K562 (cell line): ENCODE data around the gene TLE3. TPM values are rescaled to one million over a fixed set of nuclear protein-coding genes. Genes with fewer than 3 reads are reported as not detected.
A peak's percentile ranks its signal among the peaks of the same experiment; 100 is the strongest.

Experiments used
- ATAC-seq: fragments of 200-7000 bp; cut with Tn5 transposase; 3 replicates; pipeline ENCODE4 v1.9.1; 2020; ENCODE audit warnings: moderate library complexity
- BruUV-seq: library from RNA; stranded (reverse); fragments of 400-500 nt; replicated peaks from 2 replicates; lab custom pipeline; 2021; lab: Mats Ljungman, UMichigan
- CTCF ChIA-PET: fragments of 300-600 bp; formaldehyde crosslinking; extraction: SDS; loops from one replicate; lab custom pipeline; 2021; ENCODE audit warnings: low intra/inter-chr PET ratio; lab: Yijun Ruan, JAX
- POLR2A ChIA-PET: fragments of 300-600, 350-650 bp; sonication (Branson Sonifier 250); formaldehyde crosslinking; extraction: SDS; loops from one replicate; lab custom pipeline; 2021; ENCODE audit warnings: antibody characterized with exemption, inconsistent platforms; lab: Yijun Ruan, JAX
- DNase-seq, 4 experiments: peaks; one replicate each; pipeline versions ENCODE4 v3.0.0 to v3.0.0-alpha.2; 2011 to 2018; ENCODE audit warnings: low spot score in 3 of 4, mixed read lengths in 3 of 4; ENCODE audit errors: extremely low read depth in 1 of 4
- FAIRE-seq: peaks from 2 replicates; lab custom pipeline; 2011; peaks lifted over from hg19 to GRCh38; lab: Jason Lieb, UNC
- H2AFZ ChIP-seq: 2 replicates; pipeline ENCODE4 v1.6.0; 2011; ENCODE audit warnings: low read depth, low read length, control low read depth, inconsistent platforms
- H3K27ac ChIP-seq: fragments of 200-600 bp; 3 replicates; pipeline ENCODE4 v1.8.0; 2011; ENCODE audit warnings: low read depth, mild to moderate bottlenecking, control low read depth, inconsistent platforms, low read length, moderate library complexity, mixed read lengths; ENCODE audit errors: extremely low read depth
- H3K27me3 ChIP-seq, 2 experiments: fragments of 300-600 bp in 1 of 2; 2 replicates in 1 of 2; 3 replicates in 1 of 2; pipeline versions ENCODE4 v1.6.0 to v1.8.0; 2011; ENCODE audit warnings: inconsistent platforms in 2 of 2, low read length in 2 of 2, mild to moderate bottlenecking in 1 of 2, mixed read lengths in 1 of 2, moderate library complexity in 1 of 2; ENCODE audit not compliant: control insufficient read depth in 2 of 2, insufficient read depth in 2 of 2
- H3K36me3 ChIP-seq: fragments of 300-600 bp; 3 replicates; pipeline ENCODE4 v1.8.0; 2011; ENCODE audit warnings: mild to moderate bottlenecking, low read length, inconsistent platforms; ENCODE audit not compliant: control insufficient read depth, insufficient read depth
- H3K4me1 ChIP-seq, 2 experiments: fragments of 200-600 bp in 1 of 2; replicated peaks in 1 of 2; 2 replicates in 1 of 2; 3 replicates in 1 of 2; pipeline versions ENCODE4 v1.5.1 to v1.8.0; 2011; ENCODE audit warnings: inconsistent platforms in 2 of 2, low read length in 2 of 2, mild to moderate bottlenecking in 1 of 2, mixed read lengths in 1 of 2, moderate library complexity in 1 of 2; ENCODE audit not compliant: control insufficient read depth in 2 of 2, insufficient read depth in 2 of 2
- H3K4me2 ChIP-seq: 2 replicates; pipeline ENCODE4 v1.6.1; 2011; ENCODE audit warnings: low read length, control low read depth, inconsistent platforms, mixed read lengths; ENCODE audit not compliant: insufficient read depth
- H3K4me3 ChIP-seq: fragments of 200-600 bp; sonication (generic), shearing (Covaris generic); 2 replicates; pipeline ENCODE4 v1.5.1; 2016; ENCODE audit warnings: control low read depth, inconsistent platforms
- H3K79me2 ChIP-seq: fragments of 200-600 bp; 3 replicates; pipeline ENCODE4 v1.8.0; 2011; ENCODE audit warnings: low read length, inconsistent platforms; ENCODE audit not compliant: control insufficient read depth, insufficient read depth
- H3K9ac ChIP-seq, 2 experiments: 2 replicates each; pipeline versions ENCODE4 v1.6.0 to v1.6.1; 2011; ENCODE audit warnings: low read depth in 2 of 2, low read length in 2 of 2, control low read depth in 1 of 2, inconsistent platforms in 1 of 2, mild to moderate bottlenecking in 1 of 2, mixed read lengths in 1 of 2; ENCODE audit not compliant: insufficient read depth in 1 of 2
- H3K9me1 ChIP-seq: one replicate; pipeline ENCODE4 v1.6.0; 2011; ENCODE audit warnings: inconsistent platforms, mild to moderate bottlenecking, low read length, moderate library complexity; ENCODE audit not compliant: control insufficient read depth, insufficient read depth
- H3K9me3 ChIP-seq: replicated peaks from 2 replicates; pipeline ENCODE4 v1.5.1; 2011; ENCODE audit warnings: low read depth, low read length, inconsistent platforms; ENCODE audit not compliant: control insufficient read depth, insufficient read depth
- H4K20me1 ChIP-seq: replicated peaks from 2 replicates; pipeline ENCODE4 v1.6.1; 2011; ENCODE audit warnings: low read length, inconsistent platforms, mixed read lengths; ENCODE audit not compliant: control insufficient read depth, insufficient read depth
- ATF1 ChIP-seq, 2 experiments: fragments of 450-650 bp in 1 of 2; IDR thresholded peaks; 2 replicates each; pipeline ENCODE4 v1.6.1; 2016; ENCODE audit warnings: missing compliant biosample characterization in 1 of 2, missing genetic modification characterization in 1 of 2
- HDAC1 ChIP-seq, 2 experiments: fragments of 450-650 bp; IDR thresholded peaks; 2 replicates each; pipeline ENCODE4 v1.6.1; 2016 to 2017; ENCODE audit warnings: inconsistent platforms in 1 of 2, mild to moderate bottlenecking in 1 of 2, moderate library complexity in 1 of 2
- KAT8 ChIP-seq: fragments of 450-650 bp; IDR thresholded peaks from 2 replicates; pipeline ENCODE4 v1.6.1; 2016; ENCODE audit warnings: low read depth, mild to moderate bottlenecking
- MEIS2 ChIP-seq: fragments of 450-650 bp; IDR thresholded peaks from 2 replicates; pipeline ENCODE4 v1.6.1; 2014; ENCODE audit warnings: mild to moderate bottlenecking; ENCODE audit not compliant: partially characterized antibody
- NCOA1 ChIP-seq: fragments of 450-650 bp; IDR thresholded peaks from 2 replicates; pipeline ENCODE4 v1.6.1; 2016; ENCODE audit warnings: low read depth
- SREBF2 ChIP-seq: sonication (generic); formaldehyde crosslinking; IDR thresholded peaks from 2 replicates; pipeline ENCODE4 v1.4.0; 2020; ENCODE audit warnings: mild to moderate bottlenecking, missing genetic modification reagents
- TCFL5 ChIP-seq: fragments of 250-450 bp; sonication (Bioruptor Pico); conservative IDR thresholded peaks from 2 replicates; pipeline ENCODE4 v1.6.1; 2021; ENCODE audit warnings: mild to moderate bottlenecking, moderate library complexity, matching md5 sums
- ZNF12 ChIP-seq: sonication (generic); formaldehyde crosslinking; IDR thresholded peaks from 2 replicates; pipeline ENCODE4 v1.4.0; 2020; ENCODE audit warnings: mild to moderate bottlenecking, missing genetic modification reagents
- ZNF23 ChIP-seq: fragments of 250-450 bp; sonication (Bioruptor Pico); IDR thresholded peaks from 2 replicates; pipeline ENCODE4 v1.4.0; 2020; ENCODE audit warnings: mild to moderate bottlenecking
- ZNF444 ChIP-seq: fragments of 250-450 bp; sonication (Bioruptor Pico); IDR thresholded peaks from 2 replicates; pipeline ENCODE4 v1.4.0; 2020; ENCODE audit warnings: mild to moderate bottlenecking, moderate library complexity
- WGBS: fragments of 100-300 bp; shearing (Covaris generic); methylation state at CpG from one replicate; pipeline ENCODE4 v1.1.6; 2016; ENCODE audit warnings: low coverage, mixed read lengths; ENCODE audit not compliant: insufficient coverage; ENCODE audit errors: missing lambda C conversion rate; 5-methylcytosine and 5-hydroxymethylcytosine counted together
- in situ Hi-C: fragments of 300-500 bp; cut with MboI; formaldehyde crosslinking; loops from 4 replicates; pipeline ENCODE4 v1.15.0; 2018; ENCODE audit warnings: inconsistent platforms, mixed read lengths
- intact Hi-C: fragments of 100-400 bp; cut with micrococcal nuclease; formaldehyde crosslinking; loops from 2 replicates; pipeline ENCODE4 v1.14.2; 2022
- polyA plus RNA-seq, 8 experiments: library from polyadenylated mRNA; depleted of rRNA in 4 of 8; stranded (reverse) in 5 of 8; unstranded in 3 of 8; fragments of >200 nt; fragmentation: Nextera tagmentation in 2 of 8; fragmentation: Illumina TruSeq in 1 of 8; extraction: Ambion mirVana in 2 of 8; extraction: Trizol in 1 of 8; gene quantifications; 2 replicates each; pipeline versions ENCODE4 v1.2.1 to v1.2.3, GENCODE V29; 2011 to 2014; ENCODE audit warnings: inconsistent platforms in 1 of 8, missing spikeins in 1 of 8
- total RNA-seq, 7 experiments: library from RNA; depleted of rRNA in 6 of 7; stranded (reverse); fragments of >200 nt in 6 of 7; fragmentation: Illumina TruSeq in 2 of 7; extraction: Trizol in 2 of 7; gene quantifications; 2 replicates each; pipeline versions ENCODE4 v1.2.1 to v1.2.3, GENCODE V29; 2011 to 2021; ENCODE audit warnings: low replicate concordance in 1 of 7
- TF ChIP-seq, protein P1 (sequence below): fragments of 450-650 bp; IDR thresholded peaks from 2 replicates; pipeline ENCODE4 v1.6.1; 2016; ENCODE audit warnings: borderline replicate concordance
- TF ChIP-seq, protein P2 (sequence below): fragments of 250-450 bp; sonication (Bioruptor Pico); IDR thresholded peaks from 2 replicates; pipeline ENCODE4 v1.5.1; 2021; ENCODE audit warnings: mild to moderate bottlenecking
- TF ChIP-seq, protein P3 (sequence below): fragments of 450-650 bp; IDR thresholded peaks from one replicate; pipeline ENCODE4 v1.6.1; 2018; ENCODE audit warnings: mild to moderate bottlenecking, moderate library complexity; ENCODE audit not compliant: partially characterized antibody

Gene TLE3
- total and polyA plus RNA-seq, 9 of the 15 experiments (the other 6 are each of a cell fraction or from before 2014, with no cell fraction given), result 1.5 to 84.2 (median 14.1) TPM

DNA sequence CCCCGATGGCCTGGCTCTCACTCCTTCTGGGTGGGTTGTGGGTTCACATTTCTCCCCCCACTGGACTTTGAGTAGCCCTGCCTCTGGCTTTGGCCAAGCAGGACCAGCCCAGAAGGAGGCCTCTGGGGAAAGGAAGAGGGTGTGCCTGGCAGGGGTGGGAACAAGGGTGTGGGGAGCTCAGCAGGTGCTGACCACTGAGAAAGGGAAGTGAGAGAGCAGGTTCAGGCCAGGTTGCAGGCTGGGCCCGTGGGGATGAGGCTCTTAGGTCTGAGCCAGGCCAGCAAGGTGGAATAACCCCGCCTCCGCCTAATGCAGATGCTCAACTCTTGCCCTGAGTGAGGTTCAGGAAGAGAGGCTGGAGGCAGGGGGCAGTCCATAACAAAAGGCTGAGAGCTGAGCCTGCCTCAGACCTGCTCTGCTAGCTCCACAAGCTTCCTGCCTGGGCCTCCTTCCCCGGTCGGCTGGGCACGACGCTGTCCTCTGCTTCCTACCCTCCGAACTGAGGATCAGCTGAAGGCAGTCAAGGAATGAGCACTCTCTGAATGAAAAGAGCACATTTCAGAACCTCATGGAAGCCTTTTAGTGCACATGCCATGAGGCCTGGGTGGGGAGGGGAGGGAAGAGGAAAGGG is 82.7 kb downstream of the TLE3 start:
- POLR2A ChIA-PET, result no interaction called here
- Histone ChIP-seq H3K4me2 (no peak overlapping the region), H3K27ac (no peak overlapping the region)

More for the DNA sequence above, 82.7 kb downstream of the TLE3 start:
- H3K4me3 ChIP-seq, result no peak overlapping the region
- H2AFZ ChIP-seq, result no peak overlapping the region
- H3K27me3 ChIP-seq, result peaks cover 31 to 61% of the 10 kb centered on the region in 2 experiments
- intact Hi-C loops, result no loop called here
- H3K9me1 ChIP-seq, result no peaks in the 10 kb centered on the region
- in situ Hi-C loops, result no loop called here
- no TSS peak for BruUV-seq
- no peaks in the 10 kb centered on the region for H3K4me1 ChIP-seq
- no peaks in the 10 kb centered on the region for H3K9me3 ChIP-seq
- CTCF ChIA-PET, result no interaction called here
- no peak for TF ChIP-seq ZNF12
- TF ChIP-seq, protein P1, sequence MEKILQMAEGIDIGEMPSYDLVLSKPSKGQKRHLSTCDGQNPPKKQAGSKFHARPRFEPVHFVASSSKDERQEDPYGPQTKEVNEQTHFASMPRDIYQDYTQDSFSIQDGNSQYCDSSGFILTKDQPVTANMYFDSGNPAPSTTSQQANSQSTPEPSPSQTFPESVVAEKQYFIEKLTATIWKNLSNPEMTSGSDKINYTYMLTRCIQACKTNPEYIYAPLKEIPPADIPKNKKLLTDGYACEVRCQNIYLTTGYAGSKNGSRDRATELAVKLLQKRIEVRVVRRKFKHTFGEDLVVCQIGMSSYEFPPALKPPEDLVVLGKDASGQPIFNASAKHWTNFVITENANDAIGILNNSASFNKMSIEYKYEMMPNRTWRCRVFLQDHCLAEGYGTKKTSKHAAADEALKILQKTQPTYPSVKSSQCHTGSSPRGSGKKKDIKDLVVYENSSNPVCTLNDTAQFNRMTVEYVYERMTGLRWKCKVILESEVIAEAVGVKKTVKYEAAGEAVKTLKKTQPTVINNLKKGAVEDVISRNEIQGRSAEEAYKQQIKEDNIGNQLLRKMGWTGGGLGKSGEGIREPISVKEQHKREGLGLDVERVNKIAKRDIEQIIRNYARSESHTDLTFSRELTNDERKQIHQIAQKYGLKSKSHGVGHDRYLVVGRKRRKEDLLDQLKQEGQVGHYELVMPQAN, result no peak
- no peak for TF ChIP-seq TCFL5 (CRISPR knock-in tag)
- no peak for TF ChIP-seq ZNF444 (CRISPR knock-in tag)
- no peak for TF ChIP-seq MEIS2
- TF ChIP-seq KAT8, result no peak
- TF ChIP-seq HDAC1 (IDR thresholded peaks at IDR 0.05), result no peak
- TF ChIP-seq ZNF23 (CRISPR knock-in tag), result no peak
- TF ChIP-seq, protein P2, sequence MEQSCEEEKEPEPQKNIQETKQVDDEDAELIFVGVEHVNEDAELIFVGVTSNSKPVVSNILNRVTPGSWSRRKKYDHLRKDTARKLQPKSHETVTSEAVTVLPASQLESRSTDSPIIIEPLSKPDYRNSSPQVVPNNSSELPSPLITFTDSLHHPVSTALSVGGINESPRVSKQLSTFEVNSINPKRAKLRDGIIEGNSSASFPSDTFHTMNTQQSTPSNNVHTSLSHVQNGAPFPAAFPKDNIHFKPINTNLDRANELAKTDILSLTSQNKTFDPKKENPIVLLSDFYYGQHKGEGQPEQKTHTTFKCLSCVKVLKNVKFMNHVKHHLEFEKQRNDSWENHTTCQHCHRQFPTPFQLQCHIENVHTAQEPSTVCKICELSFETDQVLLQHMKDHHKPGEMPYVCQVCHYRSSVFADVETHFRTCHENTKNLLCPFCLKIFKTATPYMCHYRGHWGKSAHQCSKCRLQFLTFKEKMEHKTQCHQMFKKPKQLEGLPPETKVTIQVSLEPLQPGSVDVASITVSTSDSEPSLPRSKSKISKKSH (CRISPR knock-in tag), result no peak
- TF ChIP-seq ATF1 (CRISPR knock-in tag; IDR thresholded peaks at IDR 0.05), result no peak
- TF ChIP-seq ATF1 (tag; IDR thresholded peaks at IDR 0.05), result no peak
- TF ChIP-seq NCOA1, result no peak
- TF ChIP-seq, protein P3, sequence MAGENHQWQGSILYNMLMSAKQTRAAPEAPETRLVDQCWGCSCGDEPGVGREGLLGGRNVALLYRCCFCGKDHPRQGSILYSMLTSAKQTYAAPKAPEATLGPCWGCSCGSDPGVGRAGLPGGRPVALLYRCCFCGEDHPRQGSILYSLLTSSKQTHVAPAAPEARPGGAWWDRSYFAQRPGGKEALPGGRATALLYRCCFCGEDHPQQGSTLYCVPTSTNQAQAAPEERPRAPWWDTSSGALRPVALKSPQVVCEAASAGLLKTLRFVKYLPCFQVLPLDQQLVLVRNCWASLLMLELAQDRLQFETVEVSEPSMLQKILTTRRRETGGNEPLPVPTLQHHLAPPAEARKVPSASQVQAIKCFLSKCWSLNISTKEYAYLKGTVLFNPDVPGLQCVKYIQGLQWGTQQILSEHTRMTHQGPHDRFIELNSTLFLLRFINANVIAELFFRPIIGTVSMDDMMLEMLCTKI, result no peak
- TF ChIP-seq SREBF2, result no peak
- no peak overlapping the region for H3K9ac ChIP-seq
- H3K79me2 ChIP-seq, result no peaks in the 10 kb centered on the region
- 0% methylated on average over 8 of the region's 9 CpGs for WGBS
- no peak for DNase-seq
- H4K20me1 ChIP-seq, result no peaks in the 10 kb centered on the region
- H3K36me3 ChIP-seq, result no peaks in the 10 kb centered on the region
- FAIRE-seq, result no peak
- peak; percentile 41; the same call in 2 of the 3 replicates for ATAC-seq
